Smooth muscle cell of the coronary artery (primary cell): Measurements from ENCODE around the gene RPUSD3. TPM values are rescaled to one million over a fixed set of nuclear protein-coding genes. Genes with fewer than 3 reads are reported as not detected.

ENCODE experiments used
- total RNA-seq: library from RNA; depleted of rRNA; stranded (reverse); fragments of >200 nt; gene quantifications from 2 replicates; pipeline ENCODE4 v1.2.3, GENCODE V29; 2014; ENCODE audit warnings: low replicate concordance

The RPUSD3 gene, protein sequence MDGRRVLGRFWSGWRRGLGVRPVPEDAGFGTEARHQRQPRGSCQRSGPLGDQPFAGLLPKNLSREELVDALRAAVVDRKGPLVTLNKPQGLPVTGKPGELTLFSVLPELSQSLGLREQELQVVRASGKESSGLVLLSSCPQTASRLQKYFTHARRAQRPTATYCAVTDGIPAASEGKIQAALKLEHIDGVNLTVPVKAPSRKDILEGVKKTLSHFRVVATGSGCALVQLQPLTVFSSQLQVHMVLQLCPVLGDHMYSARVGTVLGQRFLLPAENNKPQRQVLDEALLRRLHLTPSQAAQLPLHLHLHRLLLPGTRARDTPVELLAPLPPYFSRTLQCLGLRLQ
- 18.5 and 23.9 TPM in 2 replicates for total RNA-seq

GRCh38 chr3:9843715-9844438 lies at the start of gene RPUSD3:
Gene RPUSD3, minus strand, starts transcription at chr3:9844008. Its CDS starts 18 bp downstream, at chr3:9843990.

GRCh38 chr3:9890249-9891071 lies 46.7 kb upstream of the RPUSD3 start, which contains the start of gene JAGN1:
Gene JAGN1, plus strand, starts transcription at chr3:9890610. Its CDS starts 113 bp downstream, at chr3:9890723.

DNA sequence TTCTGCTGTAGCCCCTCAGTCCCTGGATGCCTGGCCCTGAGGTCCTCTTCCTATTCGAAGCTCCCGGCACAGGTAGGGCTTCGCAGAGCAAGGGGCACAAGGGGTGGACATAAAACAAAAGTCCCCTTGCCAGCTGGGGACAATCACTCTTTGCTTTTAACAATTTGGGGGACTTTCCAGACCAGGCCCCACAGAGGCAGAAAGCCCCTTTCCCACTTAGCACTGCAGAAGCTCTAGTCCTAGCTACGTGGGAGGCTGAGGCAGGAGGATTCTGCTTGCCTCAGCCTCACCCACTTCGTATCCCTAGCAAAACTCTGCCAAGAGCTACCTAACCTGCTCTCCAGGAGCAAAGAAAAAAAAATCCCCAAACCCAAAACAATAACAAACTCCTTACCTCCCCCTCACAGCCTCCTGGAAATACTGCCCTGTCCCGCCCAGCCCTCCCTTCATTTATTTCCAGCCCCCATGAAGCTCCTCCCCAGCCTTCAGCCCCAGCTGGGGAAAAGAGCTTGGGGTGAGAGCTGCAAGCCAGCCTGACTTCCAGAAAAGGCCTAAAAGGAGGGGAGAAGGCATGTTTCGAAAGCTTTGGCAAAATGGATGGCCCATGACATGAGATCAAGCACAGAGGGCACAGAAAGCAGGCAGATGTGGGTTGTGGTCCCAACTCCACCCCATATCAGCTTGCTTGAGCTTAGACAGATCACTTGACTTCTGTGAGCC lies 36.2 kb upstream of the RPUSD3 start, which contains the start of gene CIDEC:
TSS of gene CIDEC (minus strand) at position 424 of the 720 bp plus-strand sequence. CDS start 1,767 bp downstream, outside the sequence.

GRCh38 chr3:9809615-9810432 lies 34.0 kb downstream of the RPUSD3 start, which contains the start of gene TTLL3:
Gene TTLL3, plus strand, starts transcription at chr3:9810262. Its CDS starts 400 bp downstream, at chr3:9810662.

GRCh38 chr3:9792405-9793160 lies 51.2 kb downstream of the RPUSD3 start, which contains the start of the genes ARPC4 and TADA3:
Gene ARPC4, plus strand, starts transcription at chr3:9793082. Its CDS starts 40 bp downstream, at chr3:9793122.
Gene TADA3, minus strand, starts transcription at chr3:9792473. Its CDS starts 1,007 bp downstream, at chr3:9791466.

Other genes starting within 250 kb of the RPUSD3 start
- gene MTMR14, start 194.5 kb downstream of the RPUSD3 start, total RNA-seq = 26.6 and 29.0 TPM in 2 replicates
- gene CPNE9, start 140.2 kb downstream of the RPUSD3 start, total RNA-seq = not detected in 2 replicates
- gene BRPF1, start 112.3 kb downstream of the RPUSD3 start, total RNA-seq = 14.1 and 14.5 TPM in 2 replicates
- 15.6 and 19.8 TPM in 2 replicates for gene OGG1, start 94.1 kb downstream of the RPUSD3 start, total RNA-seq
- 36.4 and 41.7 TPM in 2 replicates for gene CAMK1, start 74.1 kb downstream of the RPUSD3 start, total RNA-seq
- gene TADA3, start 51.5 kb downstream of the RPUSD3 start, total RNA-seq = 25.6 and 71.0 TPM in 2 replicates
- 143 and 243 TPM in 2 replicates for gene ARPC4, start 50.9 kb downstream of the RPUSD3 start, total RNA-seq
- 8.5 and 23.3 TPM in 2 replicates for gene TTLL3, start 33.7 kb downstream of the RPUSD3 start, total RNA-seq
- gene CIDEC, start 36.2 kb upstream of the RPUSD3 start, total RNA-seq = not detected in 2 replicates
- 18.8 and 31.5 TPM in 2 replicates for gene JAGN1, start 46.6 kb upstream of the RPUSD3 start, total RNA-seq
- 0.23 and 0.98 TPM in 2 replicates for gene IL17RE, start 58.8 kb upstream of the RPUSD3 start, total RNA-seq
- 20.9 and 21.8 TPM in 2 replicates for gene IL17RC, start 73.1 kb upstream of the RPUSD3 start, total RNA-seq
- 21.6 and 37.4 TPM in 2 replicates for gene CRELD1, start 89.8 kb upstream of the RPUSD3 start, total RNA-seq
- 0.70 and 1.3 TPM in 2 replicates for gene PRRT3, start 108.4 kb upstream of the RPUSD3 start, total RNA-seq
- gene EMC3, start 142.8 kb upstream of the RPUSD3 start, total RNA-seq = 41.7 and 103 TPM in 2 replicates
- 1.5 and 9.2 TPM in 2 replicates for gene FANCD2, start 182.4 kb upstream of the RPUSD3 start, total RNA-seq